A549 (cell line): ENCODE measurements around the gene HEXIM1. TPM values are rescaled to one million over a fixed set of nuclear protein-coding genes. Genes with fewer than 3 reads are reported as not detected.

Source experiments
- ATAC-seq, 2 experiments: fragments of 200-7000 bp in 1 of 2; fragments of >200 bp in 1 of 2; cut with Nextera tagmentation in 1 of 2; cut with Tn5 transposase in 1 of 2; 3 replicates each; pipeline versions ENCODE4 v1.8.0 to v1.9.1; 2018 to 2020; ENCODE audit warnings: mild to moderate bottlenecking in 1 of 2, moderate library complexity in 1 of 2
- CTCF ChIA-PET: fragments of 300-600 bp; sonication (Branson Sonifier 250); formaldehyde crosslinking; extraction: SDS; loops from one replicate; lab custom pipeline; 2021; ENCODE audit warnings: antibody characterized with exemption, inconsistent platforms; lab: Yijun Ruan, JAX
- POLR2A ChIA-PET: fragments of 350-600 bp; formaldehyde crosslinking; extraction: SDS; loops from one replicate; lab custom pipeline; 2021; ENCODE audit warnings: antibody characterized with exemption, inconsistent platforms; lab: Yijun Ruan, JAX
- DNase-seq, 2 experiments: peaks; one replicate each; pipeline versions ENCODE4 v3.0.0 to v3.0.0-alpha.2; 2011 to 2016; ENCODE audit warnings: low read depth in 1 of 2, low spot score in 1 of 2
- FAIRE-seq: peaks from 2 replicates; lab custom pipeline; 2011; peaks lifted over from hg19 to GRCh38; lab: Jason Lieb, UNC
- H3K27ac ChIP-seq, 2 experiments: fragments of >200 bp; sonication (Bioruptor Twin); formaldehyde crosslinking; 3 replicates each; pipeline ENCODE4 v1.5.1; 2016 to 2017
- H3K4me1 ChIP-seq: fragments of >200 bp; sonication (Bioruptor Twin); formaldehyde crosslinking; 3 replicates; pipeline ENCODE4 v1.6.1; 2016
- H3K4me2 ChIP-seq: fragments of >200 bp; sonication (Bioruptor Twin); formaldehyde crosslinking; 3 replicates; pipeline ENCODE4 v1.6.1; 2016
- H3K4me3 ChIP-seq: fragments of >200 bp; sonication (Bioruptor Twin); formaldehyde crosslinking; 3 replicates; pipeline ENCODE4 v1.5.1; 2016
- H3K9me3 ChIP-seq: fragments of >200 bp; sonication (Bioruptor Twin); formaldehyde crosslinking; 3 replicates; pipeline ENCODE4 v1.6.1; 2016
- BHLHE40 ChIP-seq: IDR thresholded peaks from 2 replicates; pipeline ENCODE4 v1.6.1; 2012; ENCODE audit warnings: low read depth, low read length, inconsistent platforms
- CBX8 ChIP-seq: fragments of 200-600 bp; sonication (generic); IDR thresholded peaks from 2 replicates; pipeline ENCODE4 v1.6.1; 2016
- CHD2 ChIP-seq: fragments of 150-350 bp; IDR thresholded peaks from 2 replicates; pipeline ENCODE4 v1.6.1; 2014; ENCODE audit warnings: low read length; ENCODE audit not compliant: partially characterized antibody
- CHD4 ChIP-seq: fragments of 200-600 bp; sonication (generic); IDR thresholded peaks from 2 replicates; pipeline ENCODE4 v1.6.1; 2016; ENCODE audit warnings: antibody characterized with exemption, mild to moderate bottlenecking, borderline replicate concordance
- EHMT2 ChIP-seq: fragments of 200-600 bp; sonication (generic); IDR thresholded peaks from 2 replicates; pipeline ENCODE4 v1.6.1; 2016; ENCODE audit warnings: antibody characterized with exemption, low read depth, mild to moderate bottlenecking, moderate library complexity
- FOSL2 ChIP-seq, 2 experiments: fragments of 450-650 bp in 1 of 2; fragments of >200 bp in 1 of 2; sonication (Bioruptor Twin) in 1 of 2; formaldehyde crosslinking; IDR thresholded peaks; 2 replicates each; pipeline versions ENCODE4 v1.5.0 to v1.6.1; 2016 to 2020; ENCODE audit warnings: mild to moderate bottlenecking in 1 of 2, moderate library complexity in 1 of 2
- GATA3 ChIP-seq: IDR thresholded peaks from 2 replicates; pipeline ENCODE4 v1.6.1; 2012; ENCODE audit warnings: borderline replicate concordance
- HOXB5 ChIP-seq: fragments of 250-450 bp; sonication (Bioruptor Pico); IDR thresholded peaks from 2 replicates; pipeline ENCODE4 v1.5.0; 2020; ENCODE audit warnings: mild to moderate bottlenecking, moderate library complexity
- JUNB ChIP-seq: fragments of >200 bp; sonication (Bioruptor Twin); formaldehyde crosslinking; IDR thresholded peaks from 2 replicates; pipeline ENCODE4 v1.6.1; 2016
- KDM1A ChIP-seq: fragments of 200-600 bp; sonication (generic); IDR thresholded peaks from 2 replicates; pipeline ENCODE4 v1.6.1; 2016; ENCODE audit warnings: low read depth, mild to moderate bottlenecking
- NFE2L2 ChIP-seq: fragments of 150-350 bp; conservative IDR thresholded peaks from 2 replicates; pipeline ENCODE4 v1.6.1; 2014; ENCODE audit warnings: low read length
- PHF8 ChIP-seq: fragments of 200-600 bp; sonication (generic); IDR thresholded peaks from 2 replicates; pipeline ENCODE4 v1.6.1; 2016; ENCODE audit warnings: low read depth, mild to moderate bottlenecking, antibody characterized with exemption, moderate library complexity, borderline replicate concordance
- RAD21 ChIP-seq, 2 experiments: fragments of >200 bp in 1 of 2; sonication (Bioruptor Twin) in 1 of 2; formaldehyde crosslinking in 1 of 2; IDR thresholded peaks in 1 of 2; conservative IDR thresholded peaks in 1 of 2; 2 replicates in 1 of 2; 3 replicates in 1 of 2; pipeline ENCODE4 v1.6.1; 2012 to 2018; ENCODE audit warnings: inconsistent platforms in 1 of 2
- RCOR1 ChIP-seq: fragments of 150-350 bp; IDR thresholded peaks from 2 replicates; pipeline ENCODE4 v1.6.1; 2014; ENCODE audit warnings: antibody characterized with exemption, low read length, low read depth
- RFX5 ChIP-seq: fragments of 450-650 bp; IDR thresholded peaks from 2 replicates; pipeline ENCODE4 v1.7.1; 2014; ENCODE audit warnings: antibody characterized with exemption, mild to moderate bottlenecking, moderate library complexity
- RNF2 ChIP-seq: fragments of 200-600 bp; sonication (generic); IDR thresholded peaks from 2 replicates; pipeline ENCODE4 v1.6.1; 2016; ENCODE audit warnings: low read depth, mild to moderate bottlenecking, antibody characterized with exemption, moderate library complexity, borderline replicate concordance
- SREBF2 ChIP-seq: fragments of 450-650 bp; IDR thresholded peaks from 2 replicates; pipeline ENCODE4 v1.6.1; 2014; ENCODE audit warnings: mild to moderate bottlenecking, moderate library complexity
- TFCP2L1 ChIP-seq: fragments of 250-450 bp; sonication (Bioruptor Pico); IDR thresholded peaks from 2 replicates; pipeline ENCODE4 v1.5.0; 2021; ENCODE audit warnings: mild to moderate bottlenecking
- ZC3H11A ChIP-seq: fragments of 450-650 bp; IDR thresholded peaks from 2 replicates; pipeline ENCODE4 v1.6.1; 2014; ENCODE audit warnings: antibody characterized with exemption, mild to moderate bottlenecking
- ZSCAN20 ChIP-seq: fragments of 250-450 bp; sonication (Bioruptor Pico); IDR thresholded peaks from 2 replicates; pipeline ENCODE4 v1.8.0; 2022; ENCODE audit warnings: mild to moderate bottlenecking, moderate library complexity
- WGBS: methylation state at CpG from one replicate; pipeline ENCODE4 v1.1.6; 2017; ENCODE audit errors: missing lambda C conversion rate; 5-methylcytosine and 5-hydroxymethylcytosine counted together
- polyA plus RNA-seq, 4 experiments: library from polyadenylated mRNA; depleted of rRNA in 3 of 4; stranded (reverse); fragments of >200 nt; fragmentation: RNase III in 1 of 4; extraction: RNeasy Plus Mini Kit Qiagen cat#74134 plus additional on column Dnase treatment in 1 of 4; gene quantifications; 2 replicates in 3 of 4; 3 replicates in 1 of 4; pipeline ENCODE4 v1.2.3, GENCODE V29; 2011 to 2017
- TF ChIP-seq, protein P1 (sequence below): fragments of 450-650 bp; IDR thresholded peaks from 2 replicates; pipeline ENCODE4 v1.6.1; 2014; ENCODE audit warnings: antibody characterized with exemption
- TF ChIP-seq, protein P2 (sequence below): fragments of >200 bp; sonication (Bioruptor Twin); formaldehyde crosslinking; IDR thresholded peaks from 3 replicates; pipeline ENCODE4 v1.5.1; 2016
- TF ChIP-seq, protein P3 (sequence below): IDR thresholded peaks from 2 replicates; pipeline ENCODE4 v1.6.1; 2012
- TF ChIP-seq, protein P4 (sequence below): fragments of 250-450 bp; sonication (Bioruptor Pico); IDR thresholded peaks from 2 replicates; pipeline ENCODE4 v1.5.0; 2020; ENCODE audit warnings: low read depth, mild to moderate bottlenecking, moderate library complexity
- TF ChIP-seq, protein P5 (sequence below): IDR thresholded peaks from 2 replicates; pipeline ENCODE4 v1.6.1; 2012; ENCODE audit warnings: low read depth, borderline replicate concordance

HEXIM1 gene
- polyA plus RNA-seq, 2 of the 4 experiments (the other 2 are of a cell fraction), result 54.0 to 143 TPM

DNA sequence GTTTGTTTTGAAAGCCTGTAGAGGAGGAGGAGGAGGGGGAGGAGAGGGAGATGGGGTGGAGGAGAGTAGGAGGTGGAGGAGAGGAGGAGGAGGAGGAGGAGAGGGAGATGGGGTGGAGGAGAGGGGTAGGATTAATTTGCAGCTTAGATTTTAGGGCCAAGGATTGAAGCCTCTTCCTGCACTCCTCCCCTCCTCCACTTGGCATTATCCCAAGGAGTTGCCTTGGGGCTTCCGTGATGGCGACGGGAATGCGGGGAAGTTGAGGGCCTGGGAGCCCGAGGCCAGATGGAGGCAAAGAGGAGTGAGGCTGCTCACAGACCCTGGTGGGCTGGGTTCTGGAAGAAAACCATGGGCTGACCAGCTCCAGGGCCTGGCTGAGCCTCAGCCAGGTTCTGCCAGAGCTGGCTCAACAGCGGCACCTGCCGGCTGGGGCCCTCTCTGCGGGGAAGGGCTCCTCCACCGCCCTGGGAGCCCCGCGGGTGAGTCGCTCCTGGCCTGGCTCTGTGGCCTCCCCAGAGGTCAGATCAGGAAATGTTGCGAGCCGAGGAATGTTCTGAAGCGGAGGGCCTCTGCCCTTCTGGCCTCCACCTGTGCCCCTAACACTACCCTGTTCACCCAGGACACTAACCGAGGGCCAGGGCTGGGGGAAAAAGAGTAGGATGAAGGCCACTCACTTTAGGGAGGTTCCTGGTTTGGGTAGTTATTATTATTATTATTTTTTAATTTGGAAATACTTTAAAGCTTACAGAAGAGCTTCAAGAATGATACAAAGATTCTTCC lies 49.5 kb downstream of the HEXIM1 start (continued):
- TF ChIP-seq CBX8, result no peak
- no peak for TF ChIP-seq KDM1A
- TF ChIP-seq BHLHE40, result no peak
- no peak for TF ChIP-seq GATA3
- TF ChIP-seq JUNB, result no peak
- TF ChIP-seq, protein P1, sequence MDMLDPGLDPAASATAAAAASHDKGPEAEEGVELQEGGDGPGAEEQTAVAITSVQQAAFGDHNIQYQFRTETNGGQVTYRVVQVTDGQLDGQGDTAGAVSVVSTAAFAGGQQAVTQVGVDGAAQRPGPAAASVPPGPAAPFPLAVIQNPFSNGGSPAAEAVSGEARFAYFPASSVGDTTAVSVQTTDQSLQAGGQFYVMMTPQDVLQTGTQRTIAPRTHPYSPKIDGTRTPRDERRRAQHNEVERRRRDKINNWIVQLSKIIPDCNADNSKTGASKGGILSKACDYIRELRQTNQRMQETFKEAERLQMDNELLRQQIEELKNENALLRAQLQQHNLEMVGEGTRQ, result no peak
- TF ChIP-seq FOSL2 (IDR thresholded peaks at IDR 0.05), result no peak
- TF ChIP-seq FOSL2 (CRISPR knock-in tag; IDR thresholded peaks at IDR 0.05), result peak; percentile 45
- 0 out of 2 replicates have a peak, but pooled peaks have one; percentile 71 for TF ChIP-seq HOXB5 (CRISPR knock-in tag)
- TF ChIP-seq RCOR1, result no peak
- TF ChIP-seq, protein P2, sequence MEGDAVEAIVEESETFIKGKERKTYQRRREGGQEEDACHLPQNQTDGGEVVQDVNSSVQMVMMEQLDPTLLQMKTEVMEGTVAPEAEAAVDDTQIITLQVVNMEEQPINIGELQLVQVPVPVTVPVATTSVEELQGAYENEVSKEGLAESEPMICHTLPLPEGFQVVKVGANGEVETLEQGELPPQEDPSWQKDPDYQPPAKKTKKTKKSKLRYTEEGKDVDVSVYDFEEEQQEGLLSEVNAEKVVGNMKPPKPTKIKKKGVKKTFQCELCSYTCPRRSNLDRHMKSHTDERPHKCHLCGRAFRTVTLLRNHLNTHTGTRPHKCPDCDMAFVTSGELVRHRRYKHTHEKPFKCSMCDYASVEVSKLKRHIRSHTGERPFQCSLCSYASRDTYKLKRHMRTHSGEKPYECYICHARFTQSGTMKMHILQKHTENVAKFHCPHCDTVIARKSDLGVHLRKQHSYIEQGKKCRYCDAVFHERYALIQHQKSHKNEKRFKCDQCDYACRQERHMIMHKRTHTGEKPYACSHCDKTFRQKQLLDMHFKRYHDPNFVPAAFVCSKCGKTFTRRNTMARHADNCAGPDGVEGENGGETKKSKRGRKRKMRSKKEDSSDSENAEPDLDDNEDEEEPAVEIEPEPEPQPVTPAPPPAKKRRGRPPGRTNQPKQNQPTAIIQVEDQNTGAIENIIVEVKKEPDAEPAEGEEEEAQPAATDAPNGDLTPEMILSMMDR, result peak; percentile 100
- TF ChIP-seq PHF8, result no peak
- TF ChIP-seq, protein P3, sequence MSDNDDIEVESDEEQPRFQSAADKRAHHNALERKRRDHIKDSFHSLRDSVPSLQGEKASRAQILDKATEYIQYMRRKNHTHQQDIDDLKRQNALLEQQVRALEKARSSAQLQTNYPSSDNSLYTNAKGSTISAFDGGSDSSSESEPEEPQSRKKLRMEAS, result peak; percentile 83
- no peak for TF ChIP-seq RFX5
- TF ChIP-seq RNF2, result no peak
- TF ChIP-seq, protein P4, sequence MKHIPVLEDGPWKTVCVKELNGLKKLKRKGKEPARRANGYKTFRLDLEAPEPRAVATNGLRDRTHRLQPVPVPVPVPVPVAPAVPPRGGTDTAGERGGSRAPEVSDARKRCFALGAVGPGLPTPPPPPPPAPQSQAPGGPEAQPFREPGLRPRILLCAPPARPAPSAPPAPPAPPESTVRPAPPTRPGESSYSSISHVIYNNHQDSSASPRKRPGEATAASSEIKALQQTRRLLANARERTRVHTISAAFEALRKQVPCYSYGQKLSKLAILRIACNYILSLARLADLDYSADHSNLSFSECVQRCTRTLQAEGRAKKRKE (CRISPR knock-in tag), result no peak
- TF ChIP-seq, protein P5, sequence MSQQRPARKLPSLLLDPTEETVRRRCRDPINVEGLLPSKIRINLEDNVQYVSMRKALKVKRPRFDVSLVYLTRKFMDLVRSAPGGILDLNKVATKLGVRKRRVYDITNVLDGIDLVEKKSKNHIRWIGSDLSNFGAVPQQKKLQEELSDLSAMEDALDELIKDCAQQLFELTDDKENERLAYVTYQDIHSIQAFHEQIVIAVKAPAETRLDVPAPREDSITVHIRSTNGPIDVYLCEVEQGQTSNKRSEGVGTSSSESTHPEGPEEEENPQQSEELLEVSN, result no peak

DNA sequence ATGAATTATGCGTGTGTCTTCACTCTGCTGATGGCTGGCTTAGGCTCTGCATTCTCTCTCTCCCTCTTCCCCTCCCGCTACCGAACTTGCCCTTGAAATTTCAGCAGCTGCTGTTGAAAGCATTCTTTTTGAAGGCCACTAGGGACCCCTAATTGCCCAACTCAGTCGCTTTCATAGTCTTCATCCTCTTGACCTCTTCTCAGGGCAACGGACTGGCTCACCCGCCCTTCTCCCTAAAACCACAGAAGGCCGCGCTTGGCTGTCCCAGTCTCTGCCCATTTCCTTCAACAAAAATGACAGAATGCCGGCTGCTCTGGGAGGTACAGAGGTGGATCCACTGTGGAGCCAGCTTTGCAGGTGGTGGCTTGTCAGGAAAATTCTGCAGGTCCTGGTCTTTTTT lies 52.4 kb downstream of the HEXIM1 start:
- ATAC-seq, result no peak
- TF ChIP-seq CHD4, result no peak
- TF ChIP-seq RAD21 (conservative IDR thresholded peaks at IDR 0.05 in 1 of 2, IDR thresholded peaks at IDR 0.05 in 1 of 2), result no peak
- TF ChIP-seq ZC3H11A, result no peak
- TF ChIP-seq ZSCAN20 (CRISPR knock-in tag), result no peak
- no peak for TF ChIP-seq EHMT2
- no peak for TF ChIP-seq NFE2L2
- TF ChIP-seq, protein P5, result no peak
- TF ChIP-seq CHD2, result no peak
- no peak for TF ChIP-seq HOXB5 (CRISPR knock-in tag)
- TF ChIP-seq CBX8, result no peak
- TF ChIP-seq RCOR1, result no peak
- TF ChIP-seq, protein P4 (CRISPR knock-in tag), result no peak
- no peak for TF ChIP-seq SREBF2
- TF ChIP-seq, protein P3, result no peak
- no peak for TF ChIP-seq RFX5
- TF ChIP-seq TFCP2L1 (CRISPR knock-in tag), result no peak
- ChIA-PET CTCF (interaction anchor here (0.6 to 52.3 kb wide), 8 partner anchors 9 to 184 kb away, joined by 3 to 2147 read pairs (median 12); partner anchors contain the start of genes ACBD4, FMNL1, HEXIM1 and HEXIM2), POLR2A (interaction anchor here (1.2 to 10.7 kb wide), 2 partner anchors 50 to 65 kb away, joined by 5 to 352 read pairs; partner anchors contain the start of genes ACBD4 and HEXIM1)
- no peak for DNase-seq
- FAIRE-seq, result no peak
- Histone ChIP-seq H3K4me3 (no peak overlapping the region), H3K4me1 (peaks cover 30% of the 10 kb centered on the region), H3K9me3 (no peaks in the 10 kb centered on the region), H3K27ac (peak overlapping the region in 1 of 2 experiments; percentile 60; a peak in 3 of 6 replicates), H3K4me2 (no peak overlapping the region)
- 92% methylated on average over 9 of the region's 9 CpGs for WGBS
